Calu3 (cell line): ENCODE data around the gene SHISAL2A. TPM values are rescaled to one million over a fixed set of nuclear protein-coding genes. Genes with fewer than 3 reads are reported as not detected.

Source experiments
- BruUV-seq: library from RNA; stranded (reverse); fragments of 400-500 nt; replicated peaks from 2 replicates; lab custom pipeline; 2021; lab: Mats Ljungman, UMichigan
- CTCF ChIA-PET: fragments of 300-600 bp; sonication (Branson Sonifier 250); formaldehyde crosslinking; loops from one replicate; lab custom pipeline; 2022; ENCODE audit warnings: antibody characterized with exemption; lab: Charles Lee
- DNase-seq: peaks from one replicate; pipeline ENCODE4 v3.0.0; 2022
- H3K27ac Mint-ChIP-seq: one replicate; pipeline ENCODE4 v1.8.0; 2022; ENCODE audit warnings: mixed read lengths; ENCODE audit not compliant: unreplicated experiment
- H3K27me3 Mint-ChIP-seq: one replicate; pipeline ENCODE4 v1.8.0; 2022; ENCODE audit warnings: mixed read lengths; ENCODE audit not compliant: unreplicated experiment
- H3K36me3 Mint-ChIP-seq: one replicate; pipeline ENCODE4 v1.8.0; 2022; ENCODE audit warnings: mild to moderate bottlenecking, moderate library complexity, mixed read lengths; ENCODE audit not compliant: insufficient read depth, unreplicated experiment
- H3K4me1 Mint-ChIP-seq: one replicate; pipeline ENCODE4 v1.8.0; 2022; ENCODE audit warnings: mild to moderate bottlenecking, low read depth, mixed read lengths; ENCODE audit not compliant: unreplicated experiment
- H3K4me3 Mint-ChIP-seq: one replicate; pipeline ENCODE4 v1.8.0; 2022; ENCODE audit warnings: mild to moderate bottlenecking, low read depth, moderate library complexity, mixed read lengths; ENCODE audit not compliant: unreplicated experiment
- H3K9me3 Mint-ChIP-seq: one replicate; pipeline ENCODE4 v1.8.0; 2022; ENCODE audit warnings: low read depth, mixed read lengths; ENCODE audit not compliant: unreplicated experiment
- CTCF ChIP-seq: fragments of 200-600 bp; IDR thresholded peaks from one replicate; pipeline ENCODE4 v1.8.0; 2022; ENCODE audit warnings: antibody characterized with exemption; ENCODE audit not compliant: unreplicated experiment
- intact Hi-C: fragments of 100-400 bp; cut with micrococcal nuclease; formaldehyde crosslinking; loops from one replicate; pipeline ENCODE4 v1.10.0; 2022; ENCODE audit not compliant: unreplicated experiment
- total RNA-seq: library from RNA; stranded (reverse); gene quantifications from 2 replicates; pipeline ENCODE4 v1.2.3, GENCODE V29; 2022

Gene SHISAL2A
- total RNA-seq, 1 experiment from 2014 or later, result not detected

- CTCF ChIA-PET, result interaction anchor here (0.5 kb wide), 1 partner anchor 364 kb away, joined by 4 read pairs; no protein-coding TSS in a partner anchor
- BruUV-seq, result no TSS peak
- no peak overlapping the region for H3K27ac Mint-ChIP-seq
- no peak for TF ChIP-seq CTCF
- H3K4me1 Mint-ChIP-seq, result peaks cover 23% of the 10 kb centered on the region
- peaks cover 7% of the 10 kb centered on the region for H3K36me3 Mint-ChIP-seq
- no peak for DNase-seq
- H3K4me3 Mint-ChIP-seq, result no peak overlapping the region
- intact Hi-C loops, result loop anchor here (10.0 kb wide), 1 partner anchor 552 kb away; no protein-coding TSS in a partner anchor
- H3K27me3 Mint-ChIP-seq, result no peaks in the 10 kb centered on the region
- H3K9me3 Mint-ChIP-seq, result no peaks in the 10 kb centered on the region
Observed at GRCh38 chr1:52677076-52677806, 44.3 kb downstream of the SHISAL2A start.

- H3K27ac Mint-ChIP-seq, result no peak overlapping the region
- no peak overlapping the region for H3K4me3 Mint-ChIP-seq
- H3K4me1 Mint-ChIP-seq, result peaks cover 21% of the 10 kb centered on the region
- no peak for TF ChIP-seq CTCF
- no peaks in the 10 kb centered on the region for H3K27me3 Mint-ChIP-seq
- DNase-seq, result no peak
- H3K36me3 Mint-ChIP-seq, result peaks cover 11% of the 10 kb centered on the region
- no peaks in the 10 kb centered on the region for H3K9me3 Mint-ChIP-seq
- CTCF ChIA-PET, result interaction anchor here (0.5 kb wide), 1 partner anchor 126 kb away, joined by 4 read pairs; the partner anchor contains the start of gene TUT4
- intact Hi-C loops, result loop anchor here (10.0 kb wide), 1 partner anchor 554 kb away; no protein-coding TSS in a partner anchor
- BruUV-seq, result no TSS peak
Observed at GRCh38 chr1:52679048-52679447, 46.1 kb downstream of the SHISAL2A start.

- no peaks in the 10 kb centered on the region for H3K27me3 Mint-ChIP-seq
- peaks cover 16% of the 10 kb centered on the region for H3K4me1 Mint-ChIP-seq
- H3K27ac Mint-ChIP-seq, result no peak overlapping the region
- H3K9me3 Mint-ChIP-seq, result no peaks in the 10 kb centered on the region
- DNase-seq, result no peak
- intact Hi-C loops, result loop anchor here (10.0 kb wide), 1 partner anchor 555 kb away; no protein-coding TSS in a partner anchor
- TF ChIP-seq CTCF, result no peak
- H3K4me3 Mint-ChIP-seq, result no peak overlapping the region
- H3K36me3 Mint-ChIP-seq, result peaks cover 12% of the 10 kb centered on the region
- CTCF ChIA-PET, result interaction anchor here (0.6 kb wide), 1 partner anchor 275 kb away, joined by 3 read pairs; the partner anchor contains the start of genes ORC1 and PRPF38A
- BruUV-seq, result no TSS peak
Observed at GRCh38 chr1:52679498-52679897, 46.5 kb downstream of the SHISAL2A start.

GRCh38 chr1:52680353-52680752 lies 47.4 kb downstream of the SHISAL2A start:
- intact Hi-C loops, result loop anchor here (10.0 kb wide), 2 partner anchors 186 to 276 kb away; partner anchors contain the start of genes ORC1 and PRPF38A
- Mint-ChIP-seq H3K36me3 (peaks cover 13% of the 10 kb centered on the region), H3K4me3 (no peak overlapping the region), H3K4me1 (peaks cover 8% of the 10 kb centered on the region), H3K27me3 (no peaks in the 10 kb centered on the region), H3K9me3 (no peaks in the 10 kb centered on the region), H3K27ac (no peak overlapping the region)
- no peak for DNase-seq
- no peak for TF ChIP-seq CTCF
- CTCF ChIA-PET, result interaction anchor here (0.5 kb wide), 1 partner anchor 242 kb away, joined by 6 read pairs; no protein-coding TSS in a partner anchor
- BruUV-seq, result no TSS peak
